ENCODE results near the gene KCNA3. TPM values are rescaled to one million over a fixed set of nuclear protein-coding genes. Genes with fewer than 3 reads are reported as not detected.

The KCNA3 gene
- 10 to 100 TPM; 38.4 to 40.5 TPM for total RNA-seq
- 94.0 TPM for polyA plus RNA-seq

GRCh38 chr1:110674337-110675059, at the start of gene KCNA3:
TSS of gene KCNA3 (minus strand) at chr1:110674940. CDS start at chr1:110674809, 131 bp downstream.
- Mint-ChIP-seq H3K36me3 (peaks cover 13 to 43% (median 22%) of the 10 kb centered on the region in 3 donors), H3K27me3 (peaks cover 0 to 11% of the 10 kb centered on the region in 2 donors), H3K4me3 (peak within 1 kb of the TSS; percentile 96 to 100 (median 100)), H3K4me1 (peaks cover 33 to 60% (median 43%) of the 10 kb centered on the region in 3 donors), H3K9me3 (peaks cover 0 to 4% (median 0%) of the 10 kb centered on the region in 5 donors), H3K27ac (peak within 1 kb of the TSS; percentile 93 to 100 (median 100))
- ChIA-PET CTCF (interaction anchor here (0.9 to 3.8 kb wide), 14 partner anchors 9 to 112 kb away, joined by 3 to 34 read pairs (median 7); no protein-coding TSS in a partner anchor), POLR2A (interaction anchor here (1.0 to 1.4 kb wide), 9 partner anchors 26 to 201 kb away, joined by 3 to 6 read pairs (median 4); no protein-coding TSS in a partner anchor)
- peaks cover 24% of the 10 kb centered on the region for H3K4me1 ChIP-seq (ENCODE audit: insufficient read depth, low read length)
- no peaks in the 10 kb centered on the region for H3K36me3 ChIP-seq (ENCODE audit: insufficient read depth, low read length)
- peak within 1 kb of the TSS; percentile 90 for H3K4me3 ChIP-seq (ENCODE audit: low read length)
- H3K9me3 ChIP-seq (ENCODE audit: low read length) = no peaks in the 10 kb centered on the region
- peak within 1 kb of the TSS; percentile 98 for H3K27ac ChIP-seq (ENCODE audit: low read depth, low read length)
- no peaks in the 10 kb centered on the region for H3K27me3 ChIP-seq (ENCODE audit: insufficient read depth, low read length, poor library complexity, severe bottlenecking)
- DNase-seq = peak; percentile 70 to 87 (median 73)

- DNase-seq = no peak
- POLR2A ChIA-PET = no interaction called here
- Histone ChIP-seq H3K27me3 (ENCODE audit: insufficient read depth, low read length, poor library complexity, severe bottlenecking) (peaks cover 5% of the 10 kb centered on the region), H3K4me3 (ENCODE audit: low read length) (no peak overlapping the region), H3K36me3 (ENCODE audit: insufficient read depth, low read length) (no peaks in the 10 kb centered on the region), H3K9me3 (ENCODE audit: low read length) (no peaks in the 10 kb centered on the region), H3K27ac (ENCODE audit: low read depth, low read length) (no peak overlapping the region), H3K4me1 (ENCODE audit: insufficient read depth, low read length) (peaks cover 20% of the 10 kb centered on the region)
- H3K4me3 Mint-ChIP-seq = no peak overlapping the region
- no peaks in the 10 kb centered on the region for H3K36me3 Mint-ChIP-seq
- H3K27me3 Mint-ChIP-seq = peaks cover 5 to 7% of the 10 kb centered on the region in 2 donors
- peaks cover 23 to 26% (median 24%) of the 10 kb centered on the region in 3 donors for H3K4me1 Mint-ChIP-seq
- CTCF ChIA-PET = interaction anchor here (1.2 kb wide), 1 partner anchor 124 kb away, joined by 3 read pairs; no protein-coding TSS in a partner anchor
- H3K9me3 Mint-ChIP-seq = no peaks in the 10 kb centered on the region
- H3K27ac Mint-ChIP-seq = no peak overlapping the region
Observed at GRCh38 chr1:110722807-110723206, 48.1 kb upstream of the KCNA3 start.

GRCh38 chr1:110719908-110720307, 45.2 kb upstream of the KCNA3 start:
- no peaks in the 10 kb centered on the region for H3K4me1 ChIP-seq (ENCODE audit: insufficient read depth, low read length)
- no peaks in the 10 kb centered on the region for H3K36me3 ChIP-seq (ENCODE audit: insufficient read depth, low read length)
- Mint-ChIP-seq H3K4me3 (no peak overlapping the region), H3K27ac (no peak overlapping the region), H3K27me3 (peaks cover 5 to 7% of the 10 kb centered on the region in 2 donors), H3K4me1 (no peaks in the 10 kb centered on the region), H3K9me3 (no peaks in the 10 kb centered on the region), H3K36me3 (peaks cover 0 to 5% (median 0%) of the 10 kb centered on the region in 3 donors)
- peaks cover 5% of the 10 kb centered on the region for H3K27me3 ChIP-seq (ENCODE audit: insufficient read depth, low read length, poor library complexity, severe bottlenecking)
- no peak for DNase-seq
- ChIA-PET POLR2A (no interaction called here), CTCF (no interaction called here)
- H3K4me3 ChIP-seq (ENCODE audit: low read length) = no peak overlapping the region
- no peaks in the 10 kb centered on the region for H3K9me3 ChIP-seq (ENCODE audit: low read length)
- H3K27ac ChIP-seq (ENCODE audit: low read depth, low read length) = no peak overlapping the region

GRCh38 chr1:110718452-110718851, 43.7 kb upstream of the KCNA3 start:
- Mint-ChIP-seq H3K4me3 (no peak overlapping the region), H3K27me3 (peaks cover 5 to 7% of the 10 kb centered on the region in 2 donors), H3K9me3 (peaks cover 0 to 2% (median 0%) of the 10 kb centered on the region in 5 donors), H3K4me1 (no peaks in the 10 kb centered on the region), H3K27ac (peak overlapping the region in 1 of 8 donors; percentile 9), H3K36me3 (peaks cover 0 to 5% (median 0%) of the 10 kb centered on the region in 3 donors)
- ChIA-PET CTCF (no interaction called here), POLR2A (no interaction called here)
- H3K9me3 ChIP-seq (ENCODE audit: low read length) = no peaks in the 10 kb centered on the region
- no peaks in the 10 kb centered on the region for H3K4me1 ChIP-seq (ENCODE audit: insufficient read depth, low read length)
- no peaks in the 10 kb centered on the region for H3K36me3 ChIP-seq (ENCODE audit: insufficient read depth, low read length)
- H3K4me3 ChIP-seq (ENCODE audit: low read length) = no peak overlapping the region
- H3K27ac ChIP-seq (ENCODE audit: low read depth, low read length) = no peak overlapping the region
- no peak for DNase-seq
- peaks cover 5% of the 10 kb centered on the region for H3K27me3 ChIP-seq (ENCODE audit: insufficient read depth, low read length, poor library complexity, severe bottlenecking)

GRCh38 chr1:110717179-110717578, 42.4 kb upstream of the KCNA3 start:
- no peak overlapping the region for H3K27ac Mint-ChIP-seq

GRCh38 chr1:110714374-110714995, 39.7 kb upstream of the KCNA3 start:
- Histone ChIP-seq H3K9me3 (ENCODE audit: low read length) (no peaks in the 10 kb centered on the region), H3K4me3 (ENCODE audit: low read length) (no peak overlapping the region), H3K36me3 (ENCODE audit: insufficient read depth, low read length) (no peaks in the 10 kb centered on the region), H3K27ac (ENCODE audit: low read depth, low read length) (no peak overlapping the region), H3K27me3 (ENCODE audit: insufficient read depth, low read length, poor library complexity, severe bottlenecking) (no peaks in the 10 kb centered on the region), H3K4me1 (ENCODE audit: insufficient read depth, low read length) (peaks cover 7% of the 10 kb centered on the region)
- Mint-ChIP-seq H3K27ac (no peak overlapping the region), H3K27me3 (peaks cover 5 to 6% of the 10 kb centered on the region in 2 donors), H3K9me3 (peaks cover 0 to 3% (median 0%) of the 10 kb centered on the region in 5 donors), H3K36me3 (peaks cover 0 to 10% (median 3%) of the 10 kb centered on the region in 3 donors), H3K4me1 (peaks cover 15 to 22% (median 21%) of the 10 kb centered on the region in 3 donors), H3K4me3 (no peak overlapping the region)
- ChIA-PET POLR2A (no interaction called here), CTCF (interaction anchor here (0.9 kb wide), 1 partner anchor 51 kb away, joined by 3 read pairs; no protein-coding TSS in a partner anchor)
- DNase-seq = no peak

More at GRCh38 chr1:110717179-110717578, 42.4 kb upstream of the KCNA3 start:
- Histone ChIP-seq H3K9me3 (ENCODE audit: low read length) (no peaks in the 10 kb centered on the region), H3K36me3 (ENCODE audit: insufficient read depth, low read length) (no peaks in the 10 kb centered on the region), H3K4me1 (ENCODE audit: insufficient read depth, low read length) (no peaks in the 10 kb centered on the region), H3K4me3 (ENCODE audit: low read length) (no peak overlapping the region), H3K27ac (ENCODE audit: low read depth, low read length) (no peak overlapping the region), H3K27me3 (ENCODE audit: insufficient read depth, low read length, poor library complexity, severe bottlenecking) (peaks cover 5% of the 10 kb centered on the region)
- ChIA-PET POLR2A (no interaction called here), CTCF (no interaction called here)
- peaks cover 4 to 10% (median 9%) of the 10 kb centered on the region in 3 donors for H3K4me1 Mint-ChIP-seq
- peaks cover 5 to 7% of the 10 kb centered on the region in 2 donors for H3K27me3 Mint-ChIP-seq
- peaks cover 0 to 5% (median 2%) of the 10 kb centered on the region in 3 donors for H3K36me3 Mint-ChIP-seq
- H3K9me3 Mint-ChIP-seq = peaks cover 0 to 3% (median 0%) of the 10 kb centered on the region in 5 donors
- no peak overlapping the region for H3K4me3 Mint-ChIP-seq
- DNase-seq = no peak

- Histone ChIP-seq H3K4me3 (ENCODE audit: low read length) (no peak overlapping the region), H3K27ac (ENCODE audit: low read depth, low read length) (no peak overlapping the region), H3K9me3 (ENCODE audit: low read length) (no peaks in the 10 kb centered on the region), H3K36me3 (ENCODE audit: insufficient read depth, low read length) (no peaks in the 10 kb centered on the region), H3K4me1 (ENCODE audit: insufficient read depth, low read length) (peaks cover 7% of the 10 kb centered on the region), H3K27me3 (ENCODE audit: insufficient read depth, low read length, poor library complexity, severe bottlenecking) (no peaks in the 10 kb centered on the region)
- peak overlapping the region in 1 of 8 donors; percentile 88 for H3K27ac Mint-ChIP-seq
- DNase-seq = no peak
- no peak overlapping the region for H3K4me3 Mint-ChIP-seq
- peaks cover 0 to 3% (median 0%) of the 10 kb centered on the region in 5 donors for H3K9me3 Mint-ChIP-seq
- CTCF ChIA-PET = no interaction called here
- H3K27me3 Mint-ChIP-seq = peaks cover 0 to 1% of the 10 kb centered on the region in 2 donors
- POLR2A ChIA-PET = no interaction called here
- peaks cover 15 to 22% (median 21%) of the 10 kb centered on the region in 3 donors for H3K4me1 Mint-ChIP-seq
- H3K36me3 Mint-ChIP-seq = peaks cover 0 to 10% (median 3%) of the 10 kb centered on the region in 3 donors
Observed at GRCh38 chr1:110713221-110713620, 38.5 kb upstream of the KCNA3 start.

GRCh38 chr1:110710314-110710713, 35.6 kb upstream of the KCNA3 start:
- Mint-ChIP-seq H3K27me3 (peaks cover 0 to 1% of the 10 kb centered on the region in 2 donors), H3K4me3 (no peak overlapping the region), H3K9me3 (peaks cover 0 to 3% (median 0%) of the 10 kb centered on the region in 5 donors), H3K4me1 (peaks cover 15 to 22% (median 21%) of the 10 kb centered on the region in 3 donors), H3K27ac (no peak overlapping the region), H3K36me3 (peaks cover 0 to 13% (median 3%) of the 10 kb centered on the region in 3 donors)
- Histone ChIP-seq H3K4me1 (ENCODE audit: insufficient read depth, low read length) (peaks cover 7% of the 10 kb centered on the region), H3K27ac (ENCODE audit: low read depth, low read length) (no peak overlapping the region), H3K36me3 (ENCODE audit: insufficient read depth, low read length) (no peaks in the 10 kb centered on the region), H3K9me3 (ENCODE audit: low read length) (no peaks in the 10 kb centered on the region), H3K27me3 (ENCODE audit: insufficient read depth, low read length, poor library complexity, severe bottlenecking) (no peaks in the 10 kb centered on the region), H3K4me3 (ENCODE audit: low read length) (no peak overlapping the region)
- ChIA-PET CTCF (interaction anchor here (1.4 kb wide), 1 partner anchor 91 kb away, joined by 3 read pairs; no protein-coding TSS in a partner anchor), POLR2A (no interaction called here)
- DNase-seq = no peak

All from CD8-positive, alpha-beta memory T cell (primary cell).